Fibroblast of lung (primary cell): ENCODE measurements around the gene AFAP1L1. TPM values are rescaled to one million over a fixed set of nuclear protein-coding genes. Genes with fewer than 3 reads are reported as not detected.

Source experiments
- DNase-seq, 2 donors: peaks; one replicate each; pipeline versions ENCODE4 v3.0.0 to v3.0.0-alpha.2; 2010; ENCODE audit warnings: low read depth in 2 of 2
- H2AFZ ChIP-seq: 2 replicates; pipeline ENCODE4 v1.5.1; 2012; ENCODE audit warnings: low read length, control low read depth, inconsistent platforms
- H3K27ac ChIP-seq: 2 replicates; pipeline ENCODE4 v1.5.1; 2011; ENCODE audit warnings: low read length, control low read depth; ENCODE audit not compliant: insufficient read depth
- H3K27me3 ChIP-seq: 2 replicates; pipeline ENCODE4 v1.5.1; 2011; ENCODE audit warnings: mild to moderate bottlenecking, low read length; ENCODE audit not compliant: control insufficient read depth, insufficient read depth
- H3K36me3 ChIP-seq: 2 replicates; pipeline ENCODE4 v1.5.1; 2011; ENCODE audit warnings: low read length; ENCODE audit not compliant: control insufficient read depth, insufficient read depth
- H3K4me1 ChIP-seq: 2 replicates; pipeline ENCODE4 v1.5.1; 2011; ENCODE audit warnings: low read length; ENCODE audit not compliant: control insufficient read depth, insufficient read depth; ENCODE audit errors: extremely low read depth
- H3K4me2 ChIP-seq: 2 replicates; pipeline ENCODE4 v1.5.1; 2011; ENCODE audit warnings: low read length, control low read depth; ENCODE audit not compliant: insufficient read depth; ENCODE audit errors: extremely low read depth
- H3K4me3 ChIP-seq, 4 experiments: fragments of 200-600 bp in 1 of 4; sonication (generic) in 1 of 4; replicated peaks in 1 of 4; 2 replicates each; pipeline ENCODE4 v1.5.1; 2011 to 2016; ENCODE audit warnings: low read length in 4 of 4, low read depth in 3 of 4, mild to moderate bottlenecking in 3 of 4, control low read depth in 2 of 4, inconsistent platforms in 1 of 4, mixed read lengths in 1 of 4; ENCODE audit not compliant: insufficient read depth in 1 of 4; ENCODE audit errors: control extremely low read depth in 1 of 4
- H3K79me2 ChIP-seq: 2 replicates; pipeline ENCODE4 v1.5.1; 2012; ENCODE audit warnings: mild to moderate bottlenecking, low read length, inconsistent platforms; ENCODE audit not compliant: control insufficient read depth, insufficient read depth
- H3K9ac ChIP-seq: 2 replicates; pipeline ENCODE4 v1.5.1; 2011; ENCODE audit warnings: mild to moderate bottlenecking, low read length, control low read depth; ENCODE audit not compliant: insufficient read depth
- H3K9me3 ChIP-seq: 2 replicates; pipeline ENCODE4 v1.5.1; 2012; ENCODE audit warnings: low read depth, low read length; ENCODE audit not compliant: control insufficient read depth, insufficient read depth
- H4K20me1 ChIP-seq: 2 replicates; pipeline ENCODE4 v1.5.1; 2011; ENCODE audit warnings: low read length; ENCODE audit not compliant: control insufficient read depth, insufficient read depth; ENCODE audit errors: extremely low read depth
- CTCF ChIP-seq, 2 donors: IDR thresholded peaks in 1 of 2; conservative IDR thresholded peaks in 1 of 2; 1 replicate in 1 of 2; 2 replicates in 1 of 2; pipeline ENCODE4 v1.5.1; 2011 to 2012; ENCODE audit warnings: low read length in 2 of 2, control low read depth in 1 of 2, inconsistent platforms in 1 of 2, low read depth in 1 of 2, mild to moderate bottlenecking in 1 of 2
- EZH2 ChIP-seq: IDR thresholded peaks from 2 replicates; pipeline ENCODE4 v1.5.1; 2012; ENCODE audit warnings: low read length, control low read depth, mild to moderate bottlenecking; ENCODE audit errors: missing control alignments
- polyA plus RNA-seq, 2 donors: library from polyadenylated mRNA; depleted of rRNA in 1 of 2; stranded (reverse) in 1 of 2; unstranded in 1 of 2; fragments of >200 nt; gene quantifications; 2 replicates each; pipeline ENCODE4 v1.2.1, GENCODE V29; 2011 to 2012; ENCODE audit warnings: missing spikeins in 1 of 2
- total RNA-seq: library from RNA; depleted of rRNA; stranded (reverse); fragments of >200 nt; gene quantifications from 2 replicates; pipeline ENCODE4 v1.2.1, GENCODE V29; 2014

AFAP1L1 gene
- total and polyA plus RNA-seq, 2 donors (not counting 1 experiment from before 2014, with no cell fraction given): 3.0 to 7.1 TPM

- no peak for DNase-seq
- Histone ChIP-seq H3K4me2 (no peak overlapping the region), H3K27me3 (no peaks in the 10 kb centered on the region), H3K79me2 (no peaks in the 10 kb centered on the region), H3K9ac (no peak overlapping the region), H2AFZ (no peak overlapping the region), H3K4me3 (no peak overlapping the region), H3K9me3 (no peaks in the 10 kb centered on the region), H4K20me1 (no peaks in the 10 kb centered on the region), H3K36me3 (no peaks in the 10 kb centered on the region), H3K27ac (no peak overlapping the region), H3K4me1 (no peaks in the 10 kb centered on the region)
- TF ChIP-seq CTCF (conservative IDR thresholded peaks at IDR 0.05 in 1 of 2, IDR thresholded peaks at IDR 0.05 in 1 of 2; ENCODE audit: low read depth in 1 of 2, low read length in 2 of 2) (no peak), EZH2 (no peak)
These were observed 93.8 kb downstream of the AFAP1L1 start for GRCh38 chr5:149365418-149365817.

GRCh38 chr5:149366169-149366729 lies 94.6 kb downstream of the AFAP1L1 start:
- Histone ChIP-seq H4K20me1 (no peaks in the 10 kb centered on the region), H3K4me1 (no peaks in the 10 kb centered on the region), H3K9me3 (no peaks in the 10 kb centered on the region), H3K79me2 (no peaks in the 10 kb centered on the region), H3K4me2 (no peak overlapping the region), H3K9ac (no peak overlapping the region), H3K27me3 (no peaks in the 10 kb centered on the region), H2AFZ (no peak overlapping the region), H3K4me3 (no peak overlapping the region), H3K27ac (no peak overlapping the region), H3K36me3 (no peaks in the 10 kb centered on the region)
- TF ChIP-seq CTCF (conservative IDR thresholded peaks at IDR 0.05 in 1 of 2, IDR thresholded peaks at IDR 0.05 in 1 of 2; ENCODE audit: low read depth in 1 of 2, low read length in 2 of 2) (no peak), EZH2 (no peak)
- no peak for DNase-seq

- peak; percentile 82 to 86 for TF ChIP-seq CTCF (conservative IDR thresholded peaks at IDR 0.05 in 1 of 2, IDR thresholded peaks at IDR 0.05 in 1 of 2; ENCODE audit: low read depth in 1 of 2, low read length in 2 of 2)
- TF ChIP-seq EZH2: no peak
- no peak overlapping the region for H3K4me3 ChIP-seq
- H2AFZ ChIP-seq: no peak overlapping the region
- no peak overlapping the region for H3K4me2 ChIP-seq
- no peak overlapping the region for H3K27ac ChIP-seq
- no peaks in the 10 kb centered on the region for H3K4me1 ChIP-seq
- no peaks in the 10 kb centered on the region for H3K27me3 ChIP-seq
- peak; percentile 48 to 71 for DNase-seq
- H3K9me3 ChIP-seq: no peaks in the 10 kb centered on the region
- H3K79me2 ChIP-seq: no peaks in the 10 kb centered on the region
- no peak overlapping the region for H3K9ac ChIP-seq
- H4K20me1 ChIP-seq: no peaks in the 10 kb centered on the region
- H3K36me3 ChIP-seq: no peaks in the 10 kb centered on the region
These were observed 95.8 kb downstream of the AFAP1L1 start for GRCh38 chr5:149367249-149367971.
